Panc1 (cell line): Measurements from ENCODE around the gene CHURC1.

ENCODE experiments used
- POLR2AphosphoS5 ChIP-seq: IDR thresholded peaks from 2 replicates; pipeline ENCODE4 v1.6.1; 2012; ENCODE audit warnings: mild to moderate bottlenecking, low read depth, low read length, moderate library complexity
- REST ChIP-seq, 2 experiments: IDR thresholded peaks; 2 replicates each; pipeline ENCODE4 v1.6.1; 2011 to 2012; ENCODE audit warnings: low read depth in 2 of 2, control low read depth in 1 of 2, low read length in 1 of 2, mild to moderate bottlenecking in 1 of 2, moderate library complexity in 1 of 2; ENCODE audit not compliant: insufficient read depth in 1 of 2
- SIN3A ChIP-seq: IDR thresholded peaks from 2 replicates; pipeline ENCODE4 v1.6.1; 2012; ENCODE audit warnings: low read depth, mild to moderate bottlenecking, low read length, moderate library complexity, borderline replicate concordance; ENCODE audit not compliant: insufficient read depth
- TCF7L2 ChIP-seq: IDR thresholded peaks from 2 replicates; pipeline ENCODE4 v1.6.1; 2011; ENCODE audit warnings: mild to moderate bottlenecking, low read depth, low read length, inconsistent platforms
- TF ChIP-seq, protein P1 (sequence below): fragments of 450-650 bp; IDR thresholded peaks from 2 replicates; pipeline ENCODE4 v1.5.1; 2017; ENCODE audit warnings: mild to moderate bottlenecking

DNA sequence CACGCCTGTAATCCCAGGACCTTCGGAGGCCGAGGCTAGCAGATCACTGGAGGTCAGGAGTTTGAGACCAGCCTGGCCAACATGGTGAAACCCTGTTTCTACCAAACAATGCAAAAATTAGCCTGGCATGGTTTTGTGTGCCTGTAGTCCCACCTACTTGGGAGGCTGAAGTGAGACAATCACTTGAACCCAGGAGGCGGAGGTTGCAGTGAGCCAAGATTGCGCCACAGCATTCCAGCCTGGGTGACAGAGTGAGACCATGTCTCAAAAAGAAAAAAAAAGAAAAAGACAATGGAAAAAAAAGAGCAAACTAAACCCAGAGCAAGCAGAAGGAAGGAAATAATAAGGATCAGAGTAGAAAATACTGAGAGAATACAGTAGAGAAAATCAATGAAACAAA lies 5.4 kb downstream of the CHURC1 start:
- TF ChIP-seq, protein P1, sequence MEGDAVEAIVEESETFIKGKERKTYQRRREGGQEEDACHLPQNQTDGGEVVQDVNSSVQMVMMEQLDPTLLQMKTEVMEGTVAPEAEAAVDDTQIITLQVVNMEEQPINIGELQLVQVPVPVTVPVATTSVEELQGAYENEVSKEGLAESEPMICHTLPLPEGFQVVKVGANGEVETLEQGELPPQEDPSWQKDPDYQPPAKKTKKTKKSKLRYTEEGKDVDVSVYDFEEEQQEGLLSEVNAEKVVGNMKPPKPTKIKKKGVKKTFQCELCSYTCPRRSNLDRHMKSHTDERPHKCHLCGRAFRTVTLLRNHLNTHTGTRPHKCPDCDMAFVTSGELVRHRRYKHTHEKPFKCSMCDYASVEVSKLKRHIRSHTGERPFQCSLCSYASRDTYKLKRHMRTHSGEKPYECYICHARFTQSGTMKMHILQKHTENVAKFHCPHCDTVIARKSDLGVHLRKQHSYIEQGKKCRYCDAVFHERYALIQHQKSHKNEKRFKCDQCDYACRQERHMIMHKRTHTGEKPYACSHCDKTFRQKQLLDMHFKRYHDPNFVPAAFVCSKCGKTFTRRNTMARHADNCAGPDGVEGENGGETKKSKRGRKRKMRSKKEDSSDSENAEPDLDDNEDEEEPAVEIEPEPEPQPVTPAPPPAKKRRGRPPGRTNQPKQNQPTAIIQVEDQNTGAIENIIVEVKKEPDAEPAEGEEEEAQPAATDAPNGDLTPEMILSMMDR, result no peak
- TF ChIP-seq POLR2AphosphoS5 (no peak), SIN3A (no peak), REST (IDR thresholded peaks at IDR 0.05; ENCODE audit: insufficient read depth in 1 of 2, low read depth in 2 of 2, low read length in 1 of 2) (no peak), TCF7L2 (no peak)
